Stimulated activated CD4-positive, alpha-beta T cell treated with anti-CD3 and anti-CD28 coated beads, Interleukin-4, amount 100 ng/mL, for 48 hours (primary cell): ENCODE results near the gene PCNX2.

ENCODE experiments used
- DNase-seq, 2 donors: peaks; one replicate each; pipeline ENCODE4 v3.0.0-alpha.2; 2020; ENCODE audit warnings: low read depth in 2 of 2

The PCNX2 gene

DNA sequence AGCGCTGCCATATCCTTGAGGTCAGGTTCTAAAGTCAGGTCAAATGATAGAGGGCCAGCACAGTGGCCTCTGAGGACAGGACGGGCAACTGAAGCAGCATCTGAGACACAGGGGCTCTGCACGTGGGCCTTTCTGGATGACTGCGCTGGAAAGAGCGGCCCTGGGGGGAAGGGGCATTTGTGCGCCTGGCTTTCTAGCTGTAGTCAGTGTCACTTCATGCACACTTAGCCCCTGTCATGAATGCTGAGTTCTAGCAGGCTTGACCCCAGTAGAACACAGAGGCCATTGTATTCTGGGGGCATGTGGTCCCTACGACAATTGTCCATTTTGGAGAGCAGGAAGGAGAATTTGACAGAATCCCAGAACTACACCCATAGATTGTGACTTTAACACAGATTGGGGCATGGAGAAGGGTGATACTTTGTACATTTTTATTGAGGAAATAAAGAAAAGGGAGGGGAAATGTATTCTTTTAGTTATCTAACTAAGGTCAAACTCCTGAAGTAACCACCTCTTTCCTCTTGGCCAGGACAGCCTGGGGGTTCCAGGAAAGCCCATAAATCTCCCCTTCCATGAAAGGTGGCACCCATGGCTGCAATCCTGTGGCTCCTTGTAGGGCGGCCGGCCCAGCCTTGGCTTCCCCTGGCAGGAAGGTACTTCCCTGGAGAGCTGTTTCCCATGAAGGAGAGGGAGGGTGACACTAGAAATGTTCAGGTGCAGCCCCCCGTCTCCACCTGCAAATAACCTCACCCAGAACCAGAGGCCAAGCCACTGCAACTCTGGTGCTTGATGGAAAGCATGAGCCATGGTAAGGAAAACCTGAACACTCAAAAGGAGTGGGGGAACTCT lies 310.7 kb downstream of the PCNX2 start:
- no peak for DNase-seq

DNA sequence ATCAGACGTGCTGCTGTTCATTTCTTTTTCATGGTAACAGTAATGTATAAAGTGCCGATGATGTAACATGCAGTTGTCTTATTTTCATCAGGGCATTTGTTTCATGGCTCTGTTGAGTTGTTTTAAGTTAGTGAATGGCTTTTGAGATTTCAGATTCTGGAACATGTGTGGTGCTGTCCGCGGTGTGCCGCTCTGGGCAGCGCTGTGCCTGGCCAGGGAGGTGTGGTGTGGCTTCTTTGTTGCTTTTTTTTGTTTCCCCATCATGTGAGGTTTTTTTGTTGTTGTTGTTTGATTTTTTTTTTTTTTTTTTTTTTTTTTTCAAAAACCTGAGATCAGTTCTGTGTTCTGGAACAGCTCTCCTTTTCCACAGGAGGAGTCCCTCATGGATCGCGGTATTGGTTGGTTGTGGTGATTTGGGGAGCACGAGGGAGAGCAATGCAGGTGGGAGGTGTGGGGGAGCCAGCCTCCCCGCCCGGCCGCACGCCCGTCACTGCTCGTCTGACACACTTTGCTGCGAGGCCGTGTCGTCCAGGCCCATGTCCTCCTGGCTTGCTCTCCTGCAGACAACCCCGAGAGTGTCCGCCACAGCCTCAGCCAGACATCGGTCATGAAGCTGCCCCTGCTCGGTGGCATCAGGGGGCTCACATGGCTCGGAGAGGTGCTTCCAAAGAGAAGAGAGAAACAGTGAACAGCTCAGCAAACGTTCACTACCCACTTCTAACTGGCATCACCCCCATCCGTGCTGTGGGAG lies 311.5 kb downstream of the PCNX2 start:
- DNase-seq: no peak

DNA sequence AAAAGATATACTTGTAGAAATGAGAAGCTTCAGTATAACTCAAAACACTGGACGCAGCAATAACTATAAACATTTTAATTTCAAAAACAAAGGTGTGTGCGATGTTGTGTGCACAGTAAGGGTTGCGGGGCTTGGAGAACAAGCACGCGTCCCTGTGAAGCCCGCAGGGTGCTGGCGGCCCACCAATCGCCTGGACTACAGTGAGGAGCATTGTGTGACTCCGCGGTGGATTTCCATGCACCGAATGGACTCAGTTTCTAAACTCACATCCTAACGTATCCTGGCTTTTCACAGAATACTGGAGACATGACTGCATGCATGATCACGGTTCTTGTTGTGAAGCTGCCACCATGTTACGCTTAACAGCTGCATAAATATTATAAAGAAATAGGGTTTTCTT lies 312.1 kb downstream of the PCNX2 start:
- DNase-seq: no peak

DNA sequence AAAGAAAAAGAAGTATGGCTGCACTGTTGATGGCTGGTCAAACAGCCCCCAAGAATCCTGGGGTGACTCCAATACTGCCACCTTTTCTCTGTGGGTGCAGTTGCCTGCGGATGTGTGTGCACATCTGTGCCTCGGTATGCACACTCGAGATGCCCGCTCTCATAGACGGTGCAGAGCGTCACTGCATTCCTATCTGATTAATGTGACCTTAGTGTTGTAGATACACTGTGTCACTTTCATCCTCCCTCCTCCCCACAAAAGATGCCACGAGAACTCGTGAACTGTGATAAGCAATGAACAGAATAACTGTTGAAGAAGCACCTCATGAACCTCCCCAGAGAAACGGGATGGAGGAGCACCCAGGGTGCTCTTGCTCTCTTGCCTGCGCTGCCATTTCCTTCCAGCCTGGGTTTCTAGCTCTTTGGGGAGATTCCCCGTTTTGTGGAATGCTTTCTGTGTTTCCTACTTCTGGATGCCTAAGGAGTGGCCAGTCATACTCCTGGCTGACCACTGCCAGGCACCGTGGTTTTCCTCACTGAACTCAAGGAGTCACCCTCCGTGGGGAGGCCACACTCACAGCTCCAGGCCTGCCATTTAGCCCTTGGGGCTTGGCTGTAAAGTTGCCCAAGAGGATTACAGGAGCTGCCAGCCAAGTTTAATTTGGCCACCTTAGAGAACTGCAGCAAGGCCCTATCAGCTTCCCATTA lies 313.1 kb downstream of the PCNX2 start:
- no peak for DNase-seq

DNA sequence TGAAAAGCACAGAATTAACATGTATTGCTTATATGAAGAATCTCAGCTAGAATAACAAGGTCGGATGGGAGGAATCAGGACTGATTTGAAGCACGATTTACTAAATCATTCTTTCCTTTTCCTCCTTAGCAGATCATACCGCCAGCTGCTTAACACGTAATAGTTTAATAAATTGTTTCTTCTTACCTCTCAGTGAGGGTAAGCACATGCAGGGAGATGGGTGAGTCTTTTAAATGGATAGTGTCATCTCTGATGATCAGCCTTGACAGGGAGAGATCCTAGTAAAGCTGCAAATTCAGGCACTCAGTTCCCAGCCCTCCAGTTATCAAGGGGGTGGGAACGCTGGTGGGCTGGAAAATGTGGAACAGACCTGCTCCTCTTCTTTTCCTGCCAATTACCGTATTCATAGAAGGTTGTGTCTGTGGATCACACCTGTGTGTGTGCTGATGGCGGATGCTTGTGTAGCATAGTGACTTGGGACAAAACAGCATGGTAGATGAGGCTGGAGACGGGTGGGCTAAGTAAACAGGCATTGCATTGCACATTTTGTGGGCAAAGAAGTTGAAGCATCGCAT lies 314.5 kb downstream of the PCNX2 start:
- DNase-seq: no peak

DNA sequence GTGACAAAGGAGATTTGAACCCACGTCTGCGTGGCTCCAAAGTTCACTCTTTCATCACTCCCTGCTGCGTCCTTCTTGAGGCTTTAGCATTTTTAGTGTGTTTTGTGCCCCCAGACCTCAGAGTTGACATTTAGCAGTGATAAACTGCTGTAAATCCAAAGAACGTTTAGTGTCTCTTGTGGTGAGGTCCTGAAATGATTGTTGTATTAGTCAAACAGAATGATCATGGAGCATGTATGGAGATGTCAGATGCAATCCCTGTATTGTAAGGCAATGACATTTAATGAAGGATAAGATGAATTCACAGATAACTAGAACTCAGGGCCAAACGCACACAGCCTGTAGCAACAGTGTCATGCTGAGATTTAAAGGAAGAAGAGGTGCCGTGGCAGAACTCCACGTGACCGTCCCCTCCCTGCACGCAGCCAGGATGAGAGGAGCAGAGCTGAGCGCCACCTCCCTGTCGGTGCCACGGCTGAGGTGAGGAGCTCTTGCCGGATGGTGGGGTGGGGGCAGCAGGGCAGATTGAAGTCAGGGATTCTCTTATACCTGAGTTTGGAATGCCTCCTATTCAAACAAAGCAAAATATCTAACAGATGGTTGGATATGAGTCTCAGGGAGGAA lies 315.1 kb downstream of the PCNX2 start:
- DNase-seq: no peak

DNA sequence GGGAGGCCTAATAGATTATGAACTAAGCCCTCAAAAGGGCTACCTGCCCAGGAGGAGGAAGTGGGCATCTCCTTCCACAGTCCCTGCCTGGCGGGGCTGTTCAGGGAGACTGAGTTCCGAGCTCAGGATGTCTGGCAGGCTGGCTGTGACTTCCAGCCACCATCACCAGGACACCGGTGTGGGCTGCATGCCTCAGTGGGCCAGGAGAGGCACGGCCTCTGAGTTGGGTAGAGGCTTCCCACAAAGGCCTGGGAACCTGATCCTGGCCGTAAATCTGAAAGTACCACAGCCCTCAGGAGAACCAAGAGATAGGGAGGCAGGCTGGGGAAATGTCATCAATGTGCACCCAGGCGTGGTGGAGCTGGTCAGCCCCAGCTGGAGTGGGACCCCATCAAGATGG lies 316.0 kb downstream of the PCNX2 start:
- DNase-seq: no peak

DNA sequence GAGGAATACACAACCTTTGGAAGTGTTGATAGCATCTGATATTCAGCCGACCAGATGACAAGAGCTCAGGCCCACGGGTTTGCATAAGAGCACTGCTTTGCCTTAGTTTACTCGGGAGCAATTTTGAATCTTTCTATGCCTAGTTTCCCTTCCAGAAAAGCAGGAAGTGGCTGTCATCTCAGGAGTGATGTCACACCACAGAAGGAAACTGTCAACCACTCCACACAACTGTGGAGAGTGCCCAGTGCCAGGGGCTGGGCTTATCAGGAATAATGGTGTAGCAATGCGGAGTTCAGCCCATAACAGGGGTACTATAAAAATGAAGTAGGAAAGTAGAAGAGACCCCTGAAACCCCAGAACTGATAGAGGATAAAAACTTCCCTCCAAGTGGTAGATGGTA lies 316.7 kb downstream of the PCNX2 start:
- DNase-seq: no peak

DNA sequence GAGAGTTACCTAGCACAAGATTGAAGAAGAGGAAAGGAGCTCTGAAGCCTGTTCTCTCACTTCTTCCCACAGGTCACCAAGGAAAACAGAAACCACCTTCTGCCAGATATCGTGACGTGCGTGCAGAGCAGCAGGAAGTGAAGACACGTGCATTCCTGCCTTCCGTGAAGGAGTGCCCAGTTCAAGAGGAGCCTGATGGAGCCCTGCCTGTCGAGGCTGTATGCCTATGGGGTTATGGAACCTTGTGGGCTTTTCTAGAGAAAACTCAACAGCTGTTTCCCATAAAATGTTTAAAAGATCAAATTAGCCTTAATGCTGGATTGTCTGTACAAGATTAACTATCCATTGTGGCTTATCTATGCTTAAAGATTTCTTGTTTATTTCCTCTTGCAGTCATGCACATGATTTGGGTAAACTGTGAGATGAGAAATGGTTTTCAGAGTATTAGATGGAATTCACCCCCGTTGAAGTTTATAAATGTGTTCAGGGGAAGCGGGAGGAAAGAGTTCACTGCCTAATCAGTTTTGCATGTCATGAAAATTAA lies 317.4 kb downstream of the PCNX2 start:
- DNase-seq: no peak

DNA sequence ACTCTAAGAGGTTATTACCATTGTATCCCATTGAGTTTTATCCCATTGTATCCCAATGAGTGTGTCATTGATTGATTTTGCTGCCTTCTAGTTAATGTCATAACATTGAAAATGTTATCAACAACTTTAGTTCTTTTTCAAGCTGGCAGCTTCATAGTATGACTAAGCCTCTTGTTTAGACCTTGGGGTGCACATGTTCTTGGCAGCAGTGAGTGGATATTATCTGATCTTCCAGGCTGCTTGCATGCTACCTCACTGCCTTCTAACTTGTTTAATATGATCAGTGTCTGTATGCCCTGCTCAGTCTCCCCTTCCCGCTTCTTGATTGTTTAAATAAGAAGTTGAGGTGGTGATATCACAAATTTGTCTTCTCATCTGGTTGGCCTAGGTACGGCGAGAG lies 320.6 kb downstream of the PCNX2 start:
- DNase-seq: no peak

DNA sequence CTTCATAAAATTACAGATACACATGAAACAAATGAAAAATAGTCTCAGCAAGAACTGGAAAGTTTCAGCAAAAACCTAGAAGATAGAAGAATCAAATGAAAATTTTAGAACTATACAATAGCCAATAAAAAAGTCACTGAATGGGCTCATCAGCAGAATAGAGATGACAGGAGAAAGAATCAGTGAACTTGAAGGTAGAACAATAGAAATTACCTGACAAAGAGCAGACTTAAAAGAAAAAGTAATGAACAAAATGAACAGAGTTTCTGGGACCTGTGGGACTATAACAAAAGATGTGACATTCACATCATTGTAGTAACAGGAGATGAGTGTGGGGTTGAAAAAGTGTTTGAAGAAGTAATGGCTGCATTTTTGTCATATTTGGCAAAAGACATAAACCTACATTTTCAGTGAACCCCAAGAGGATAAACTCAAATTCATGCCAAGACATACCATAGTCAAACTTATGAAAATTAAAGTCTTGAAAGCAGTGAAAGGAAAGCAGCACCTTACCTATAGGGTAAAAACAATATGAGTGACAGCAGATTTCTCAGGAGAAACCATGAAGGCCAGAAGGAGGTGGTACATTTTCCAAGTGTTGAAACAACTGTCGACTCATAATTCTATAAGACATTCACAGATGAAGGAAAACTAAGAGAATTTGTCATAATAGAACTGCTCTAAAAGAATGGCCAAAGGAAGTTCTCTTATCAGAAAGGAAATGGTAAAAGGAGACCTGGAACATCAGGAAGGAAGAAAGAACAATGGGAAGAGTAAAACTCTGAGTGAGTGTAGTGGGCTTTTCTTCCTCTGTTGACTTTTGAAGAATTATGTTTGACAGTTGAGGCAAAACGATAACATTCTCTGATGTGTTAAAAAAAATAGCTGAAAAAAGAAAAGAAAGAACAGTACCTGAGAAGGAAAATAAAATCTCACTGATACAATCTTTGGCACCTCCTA lies 321.6 kb downstream of the PCNX2 start:
- DNase-seq: no peak

DNA sequence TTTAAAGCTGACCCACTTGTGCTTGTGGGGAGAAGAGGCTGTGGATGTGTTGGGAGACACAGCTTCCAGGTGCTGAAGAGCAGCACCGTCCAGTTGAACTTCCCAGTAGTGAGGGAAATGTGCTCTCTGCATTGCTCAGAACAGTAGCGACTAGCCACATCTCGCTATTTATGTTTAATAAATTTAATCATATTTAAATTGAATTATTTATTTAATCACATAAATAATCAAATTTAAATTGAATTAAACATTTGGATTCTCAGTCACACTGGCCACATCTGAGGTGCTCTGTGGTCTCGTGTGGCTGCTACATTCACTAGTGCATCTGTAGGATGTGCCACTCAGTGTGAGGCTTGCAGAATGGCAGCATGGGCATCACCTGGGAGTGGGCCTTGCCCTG lies 325.0 kb downstream of the PCNX2 start:
- DNase-seq: no peak

DNA sequence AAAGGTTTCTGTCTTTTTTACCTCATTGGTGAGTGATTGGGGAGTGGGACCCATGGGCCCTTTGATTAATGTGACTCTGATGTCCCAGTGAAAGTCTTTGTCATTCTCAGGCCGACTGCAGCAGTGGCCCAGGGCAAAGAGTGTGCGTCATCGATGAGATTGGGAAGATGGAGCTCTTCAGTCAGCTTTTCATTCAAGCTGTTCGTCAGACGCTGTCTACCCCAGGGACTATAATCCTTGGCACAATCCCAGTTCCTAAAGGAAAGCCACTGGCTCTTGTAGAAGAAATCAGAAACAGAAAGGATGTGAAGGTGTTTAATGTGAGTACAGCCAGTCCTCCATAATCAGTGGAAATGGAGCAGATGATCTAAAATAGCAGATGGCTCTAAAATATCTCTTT lies 325.7 kb downstream of the PCNX2 start:
- no peak for DNase-seq

DNA sequence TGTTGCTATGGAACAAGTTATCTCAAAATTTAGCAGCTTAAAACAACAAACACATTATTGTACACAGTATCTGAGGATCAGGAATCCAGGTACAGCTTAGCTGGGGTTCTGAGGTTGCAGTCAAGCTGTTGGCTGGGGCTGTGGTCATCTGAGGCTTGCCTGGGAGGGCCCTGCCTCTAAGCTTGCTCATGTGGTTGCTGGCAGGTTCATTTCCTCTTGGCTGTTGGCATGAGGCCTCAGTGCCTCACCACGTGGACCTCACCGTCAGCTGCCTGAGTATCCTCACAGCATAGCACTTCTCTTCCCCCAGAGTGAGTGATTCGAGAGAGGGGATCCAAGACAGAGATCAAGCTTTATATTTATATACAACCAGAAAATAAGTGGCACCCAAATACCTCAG lies 326.6 kb downstream of the PCNX2 start:
- no peak for DNase-seq

DNA sequence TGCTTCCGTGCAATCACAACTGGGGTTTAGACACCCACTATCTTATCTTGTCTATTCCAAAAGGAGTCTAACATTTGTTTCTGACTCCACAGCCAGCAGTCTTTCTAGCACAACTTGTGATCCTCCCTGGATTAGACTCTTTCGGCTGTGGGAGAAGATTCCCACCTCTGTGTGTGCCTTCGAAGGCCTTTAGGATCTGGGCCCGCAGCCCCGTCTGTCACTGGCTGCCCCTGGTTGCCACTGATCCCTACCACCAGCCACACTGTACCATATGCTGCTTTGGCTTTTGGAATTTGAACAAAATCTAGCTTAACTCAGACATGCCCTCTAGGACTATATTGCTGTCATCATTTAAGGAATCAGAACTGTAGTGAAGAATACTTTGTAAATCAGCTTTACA lies 327.1 kb downstream of the PCNX2 start:
- DNase-seq: no peak

DNA sequence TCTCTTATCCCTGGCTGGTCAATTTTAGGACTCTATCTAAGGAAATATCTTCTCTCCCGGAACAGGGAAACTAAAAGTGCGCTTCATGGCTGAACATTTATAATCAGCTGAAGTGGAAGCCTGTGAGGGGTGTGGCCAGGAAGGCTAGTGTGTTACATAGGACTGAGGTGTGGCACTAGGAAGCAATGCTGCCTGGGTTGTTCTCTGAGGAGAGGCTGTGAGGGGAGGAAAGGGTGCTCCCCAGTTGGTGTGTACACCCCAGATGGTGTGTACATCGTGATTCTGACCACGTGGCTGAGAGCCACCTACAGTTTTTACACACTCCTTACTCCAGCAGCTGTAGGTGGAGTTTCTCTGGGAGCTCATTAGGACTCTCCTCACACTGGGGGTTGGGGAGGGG lies 328.9 kb downstream of the PCNX2 start:
- no peak for DNase-seq

DNA sequence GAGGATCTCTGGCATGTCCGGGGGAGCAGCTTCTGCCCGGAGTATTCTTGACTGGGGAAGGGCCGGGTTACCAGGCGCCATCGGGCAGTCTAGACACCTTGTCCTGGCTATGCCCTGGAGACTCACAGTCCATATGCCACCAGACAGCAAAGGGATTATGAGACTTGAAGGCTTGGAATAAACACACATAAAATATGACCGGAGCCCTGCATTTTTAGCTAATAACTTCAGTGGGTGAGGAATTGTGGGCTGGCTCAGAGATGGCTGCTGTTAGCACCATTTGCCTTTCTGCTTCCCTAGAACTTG lies 329.7 kb downstream of the PCNX2 start:
- DNase-seq: no peak

DNA sequence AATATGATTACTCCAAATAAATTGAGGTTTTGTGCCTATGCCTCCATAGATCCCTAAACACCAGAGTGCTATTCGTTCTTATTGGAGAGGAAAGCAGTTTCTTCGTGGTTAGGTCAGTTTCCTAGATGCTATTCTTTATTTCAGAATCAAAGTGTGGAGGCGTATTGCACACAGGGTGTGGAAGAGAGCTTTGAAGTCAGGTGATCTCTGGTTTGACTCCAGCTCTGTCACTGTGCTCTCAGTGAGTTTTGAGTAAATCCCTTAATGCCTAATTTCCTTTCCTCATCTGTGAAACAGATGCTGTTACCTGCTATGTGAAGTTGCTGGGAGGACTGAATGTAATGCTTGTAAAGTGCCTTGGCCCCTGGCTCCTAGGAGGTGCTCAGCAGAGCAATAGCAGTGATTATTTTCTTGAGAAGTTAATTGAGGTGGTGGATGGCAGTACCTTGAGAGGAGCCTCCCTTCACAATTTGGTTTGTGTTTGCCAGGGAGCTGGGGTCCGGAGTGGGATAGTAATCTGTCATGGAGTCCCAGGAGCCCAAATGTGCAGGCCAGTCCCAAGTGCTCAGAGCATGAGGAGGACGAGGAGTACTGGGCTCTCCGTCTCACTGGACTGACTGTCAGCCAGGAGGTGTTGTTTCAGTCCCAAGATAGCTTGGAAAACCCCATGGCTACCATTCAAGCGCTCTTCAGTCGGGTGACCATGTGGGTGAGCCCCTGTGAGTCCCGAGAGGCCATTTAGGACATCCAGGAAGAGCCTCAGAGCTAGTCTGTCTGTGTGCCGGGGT lies 330.2 kb downstream of the PCNX2 start:
- DNase-seq: no peak

DNA sequence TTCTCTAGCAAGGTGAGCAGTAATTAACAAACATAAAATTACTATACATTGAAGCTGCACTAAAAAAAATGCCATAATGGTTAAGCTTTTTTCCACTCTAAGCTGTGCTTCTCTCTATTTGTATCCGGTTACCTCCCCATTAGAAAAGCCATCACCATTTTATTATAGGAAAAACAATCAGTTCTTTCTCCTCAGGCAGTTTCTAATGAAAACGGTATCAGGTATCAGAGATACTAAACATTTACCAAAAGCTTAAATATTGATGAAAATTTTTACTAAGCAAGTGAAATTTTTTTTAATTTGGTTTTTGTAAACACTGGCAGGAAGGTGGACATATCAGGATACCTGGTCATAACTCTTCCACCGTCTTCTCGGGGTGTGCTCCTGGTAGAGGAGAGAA lies 330.9 kb downstream of the PCNX2 start:
- no peak for DNase-seq
